Endothelial cell (in vitro differentiated cells): ENCODE results near the gene CEP68. TPM values are rescaled to one million over a fixed set of nuclear protein-coding genes. Genes with fewer than 3 reads are reported as not detected.

Experiments used
- DNase-seq: peaks from one replicate; pipeline ENCODE4 v3.0.0; 2021; ENCODE audit warnings: low spot score
- H3K27ac Mint-ChIP-seq: one replicate; pipeline ENCODE4 v1.8.0; 2021; ENCODE audit warnings: mixed read lengths, inconsistent platforms; ENCODE audit not compliant: unreplicated experiment
- H3K27me3 Mint-ChIP-seq: one replicate; pipeline ENCODE4 v1.8.0; 2021; ENCODE audit warnings: mild to moderate bottlenecking, moderate library complexity, mixed read lengths, inconsistent platforms; ENCODE audit not compliant: unreplicated experiment
- H3K36me3 Mint-ChIP-seq: one replicate; pipeline ENCODE4 v1.8.0; 2021; ENCODE audit warnings: mild to moderate bottlenecking, low read depth, mixed read lengths, inconsistent platforms; ENCODE audit not compliant: unreplicated experiment
- H3K4me1 Mint-ChIP-seq: one replicate; pipeline ENCODE4 v1.8.0; 2021; ENCODE audit warnings: mild to moderate bottlenecking, mixed read lengths, inconsistent platforms; ENCODE audit not compliant: unreplicated experiment
- H3K4me3 Mint-ChIP-seq: one replicate; pipeline ENCODE4 v1.8.0; 2021; ENCODE audit warnings: mild to moderate bottlenecking, mixed read lengths, inconsistent platforms; ENCODE audit not compliant: unreplicated experiment
- H3K9me3 Mint-ChIP-seq: one replicate; pipeline ENCODE4 v1.8.0; 2021; ENCODE audit warnings: mixed read lengths, inconsistent platforms; ENCODE audit not compliant: unreplicated experiment
- total RNA-seq: library from RNA; stranded (reverse); fragmentation: NEBNext Ultra II Directional; extraction: Animal tissue kit (Norgen Biotek cat#: 25700); gene quantifications from one replicate; pipeline ENCODE4 v1.2.1, GENCODE V29; 2021; ENCODE audit not compliant: unreplicated experiment
- TF ChIP-seq, protein P1 (sequence below): fragments of 200-600 bp; sonication (generic); IDR thresholded peaks from one replicate; pipeline ENCODE4 v1.5.0; 2021; ENCODE audit warnings: antibody characterized with exemption; ENCODE audit not compliant: unreplicated experiment

The CEP68 gene
- total RNA-seq, 1 donor from 2014 or later, result 63.3 TPM

DNA sequence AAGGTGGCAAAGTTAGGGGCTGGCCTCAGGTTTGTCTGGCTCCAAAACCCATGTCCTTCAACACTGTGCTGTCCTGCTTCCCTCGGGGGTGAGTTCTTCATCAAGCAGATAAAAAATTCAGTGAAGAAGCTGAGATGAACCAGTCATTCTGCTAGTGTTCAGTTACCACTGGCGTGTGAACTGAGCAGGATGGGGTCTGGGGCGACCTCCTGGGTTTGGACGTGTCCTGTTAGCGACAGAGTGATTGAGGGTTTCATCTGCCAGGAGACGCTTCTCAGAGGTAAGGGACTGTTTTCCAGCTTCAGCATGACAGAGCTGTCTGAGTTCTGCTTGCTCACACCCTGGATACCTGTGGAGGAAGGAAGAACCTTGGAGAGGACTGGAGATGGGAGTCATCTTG is 14.6 kb downstream of the CEP68 start:
- H3K27me3 Mint-ChIP-seq, result peaks cover 16% of the 10 kb centered on the region
- H3K36me3 Mint-ChIP-seq, result peaks cover 50% of the 10 kb centered on the region
- TF ChIP-seq, protein P1, sequence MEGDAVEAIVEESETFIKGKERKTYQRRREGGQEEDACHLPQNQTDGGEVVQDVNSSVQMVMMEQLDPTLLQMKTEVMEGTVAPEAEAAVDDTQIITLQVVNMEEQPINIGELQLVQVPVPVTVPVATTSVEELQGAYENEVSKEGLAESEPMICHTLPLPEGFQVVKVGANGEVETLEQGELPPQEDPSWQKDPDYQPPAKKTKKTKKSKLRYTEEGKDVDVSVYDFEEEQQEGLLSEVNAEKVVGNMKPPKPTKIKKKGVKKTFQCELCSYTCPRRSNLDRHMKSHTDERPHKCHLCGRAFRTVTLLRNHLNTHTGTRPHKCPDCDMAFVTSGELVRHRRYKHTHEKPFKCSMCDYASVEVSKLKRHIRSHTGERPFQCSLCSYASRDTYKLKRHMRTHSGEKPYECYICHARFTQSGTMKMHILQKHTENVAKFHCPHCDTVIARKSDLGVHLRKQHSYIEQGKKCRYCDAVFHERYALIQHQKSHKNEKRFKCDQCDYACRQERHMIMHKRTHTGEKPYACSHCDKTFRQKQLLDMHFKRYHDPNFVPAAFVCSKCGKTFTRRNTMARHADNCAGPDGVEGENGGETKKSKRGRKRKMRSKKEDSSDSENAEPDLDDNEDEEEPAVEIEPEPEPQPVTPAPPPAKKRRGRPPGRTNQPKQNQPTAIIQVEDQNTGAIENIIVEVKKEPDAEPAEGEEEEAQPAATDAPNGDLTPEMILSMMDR, result no peak
- H3K9me3 Mint-ChIP-seq, result no peaks in the 10 kb centered on the region
- DNase-seq, result no peak
- peak overlapping the region; percentile 77 for H3K4me3 Mint-ChIP-seq
- H3K27ac Mint-ChIP-seq, result peak overlapping the region; percentile 89
- peaks cover 68% of the 10 kb centered on the region for H3K4me1 Mint-ChIP-seq

DNA sequence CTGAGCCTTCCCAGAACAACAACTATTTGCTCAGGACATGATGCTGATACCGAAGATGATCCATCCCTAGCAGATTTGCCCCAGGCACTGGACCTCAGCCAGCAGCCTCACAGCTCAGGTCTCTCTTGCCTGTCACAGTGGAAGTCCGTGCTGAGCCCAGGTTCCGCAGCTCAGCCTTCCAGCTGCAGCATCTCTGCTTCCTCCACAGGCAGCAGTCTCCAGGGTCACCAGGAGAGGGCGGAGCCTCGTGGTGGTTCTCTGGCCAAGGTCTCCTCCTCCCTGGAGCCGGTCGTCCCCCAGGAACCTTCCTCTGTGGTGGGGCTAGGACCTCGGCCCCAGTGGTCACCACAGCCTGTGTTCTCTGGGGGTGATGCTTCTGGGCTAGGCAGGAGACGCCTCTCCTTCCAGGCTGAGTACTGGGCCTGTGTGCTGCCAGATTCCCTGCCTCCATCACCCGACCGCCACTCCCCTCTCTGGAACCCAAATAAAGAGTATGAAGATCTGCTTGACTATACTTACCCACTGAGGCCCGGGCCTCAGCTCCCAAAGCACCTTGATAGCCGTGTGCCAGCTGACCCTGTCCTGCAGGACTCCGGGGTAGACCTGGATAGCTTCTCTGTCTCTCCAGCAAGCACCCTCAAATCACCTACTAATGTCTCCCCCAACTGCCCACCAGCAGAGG is 15.4 kb downstream of the CEP68 start:
- DNase-seq, result peak; percentile 28

DNA sequence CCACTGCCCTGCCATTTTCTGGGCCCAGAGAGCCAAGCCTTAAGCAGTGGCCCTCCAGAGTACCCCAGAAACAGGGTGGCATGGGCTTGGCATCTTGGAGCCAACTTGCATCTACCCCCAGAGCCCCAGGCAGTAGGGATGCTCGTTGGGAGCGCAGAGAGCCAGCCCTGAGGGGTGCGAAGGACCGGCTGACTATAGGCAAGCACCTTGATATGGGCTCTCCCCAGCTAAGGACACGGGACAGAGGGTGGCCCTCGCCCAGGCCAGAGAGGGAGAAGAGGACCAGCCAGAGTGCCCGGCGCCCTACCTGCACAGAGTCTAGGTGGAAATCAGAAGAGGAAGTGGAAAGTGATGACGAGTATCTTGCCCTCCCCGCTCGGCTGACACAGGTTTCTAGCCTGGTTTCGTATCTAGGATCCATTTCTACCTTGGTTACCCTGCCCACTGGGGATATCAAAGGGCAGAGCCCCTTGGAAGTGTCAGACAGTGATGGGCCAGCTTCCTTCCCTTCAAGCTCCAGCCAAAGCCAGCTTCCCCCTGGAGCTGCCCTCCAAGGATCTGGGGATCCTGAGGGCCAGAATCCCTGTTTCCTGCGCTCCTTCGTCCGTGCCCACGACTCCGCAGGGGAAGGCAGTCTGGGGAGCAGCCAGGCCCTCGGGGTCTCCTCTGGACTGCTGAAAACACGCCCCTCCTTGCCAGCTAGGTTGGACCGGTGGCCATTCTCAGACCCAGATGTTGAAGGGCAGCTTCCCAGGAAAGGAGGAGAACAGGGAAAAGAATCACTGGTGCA is 16.2 kb downstream of the CEP68 start:
- Mint-ChIP-seq H3K4me3 (peak overlapping the region; percentile 17), H3K4me1 (peaks cover 76% of the 10 kb centered on the region), H3K36me3 (peaks cover 59% of the 10 kb centered on the region), H3K9me3 (no peaks in the 10 kb centered on the region), H3K27ac (no peak overlapping the region), H3K27me3 (peaks cover 16% of the 10 kb centered on the region)
- TF ChIP-seq, protein P1, result no peak
- no peak for DNase-seq

More for the DNA sequence above, 15.4 kb downstream of the CEP68 start:
- Mint-ChIP-seq H3K4me1 (peaks cover 75% of the 10 kb centered on the region), H3K9me3 (no peaks in the 10 kb centered on the region), H3K27me3 (peaks cover 16% of the 10 kb centered on the region), H3K36me3 (peaks cover 56% of the 10 kb centered on the region), H3K27ac (no peak overlapping the region), H3K4me3 (no peak overlapping the region)
- TF ChIP-seq, protein P1, result peak; percentile 25

DNA sequence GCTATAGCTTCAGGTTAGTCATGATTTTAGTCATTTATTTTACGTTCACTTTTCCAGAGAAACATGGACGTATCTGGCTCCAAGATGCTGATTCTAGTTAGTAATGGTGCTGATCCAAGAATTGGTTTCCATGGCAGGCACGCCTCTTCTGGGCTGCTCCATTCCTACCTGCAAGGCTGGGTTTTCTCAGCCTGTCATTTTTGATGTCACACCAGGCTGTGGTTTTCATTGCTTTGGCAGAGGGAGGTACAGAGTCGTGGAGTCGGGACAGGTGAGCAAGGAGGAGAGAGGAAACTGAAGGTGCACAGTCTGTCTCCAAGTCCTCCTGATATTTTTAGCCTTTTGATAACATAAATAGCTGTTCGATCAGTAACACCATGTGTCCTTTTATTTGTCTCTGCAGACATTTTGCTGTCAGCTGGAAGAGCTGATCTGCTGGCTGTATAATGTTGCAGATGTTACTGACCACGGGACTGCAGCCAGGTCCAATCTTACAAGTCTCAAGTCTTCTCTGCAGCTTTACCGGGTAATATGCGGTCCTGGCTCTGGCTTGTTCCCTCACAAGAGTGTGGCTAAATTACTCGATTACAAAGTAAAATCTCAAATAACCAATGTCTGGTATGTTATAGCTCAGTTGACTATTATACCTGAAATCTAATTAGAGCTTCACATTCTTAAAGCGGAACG is 17.8 kb downstream of the CEP68 start:
- Mint-ChIP-seq H3K4me3 (peak overlapping the region; percentile 83), H3K27me3 (peaks cover 16% of the 10 kb centered on the region), H3K4me1 (peaks cover 76% of the 10 kb centered on the region), H3K27ac (no peak overlapping the region), H3K9me3 (no peaks in the 10 kb centered on the region), H3K36me3 (peaks cover 70% of the 10 kb centered on the region)
- TF ChIP-seq, protein P1, result no peak
- DNase-seq, result no peak
